K562 (cell line): Measurements from ENCODE around the gene VPS33A.

ENCODE experiments used
- BRCA1 ChIP-seq, 2 experiments: fragments of 450-650 bp in 1 of 2; sonication (generic) in 1 of 2; formaldehyde crosslinking in 1 of 2; IDR thresholded peaks; 2 replicates each; pipeline versions ENCODE4 v1.5.0 to v1.6.1; 2017 to 2020; ENCODE audit warnings: mild to moderate bottlenecking in 1 of 2, missing genetic modification reagents in 1 of 2
- CBX1 ChIP-seq: sonication (generic); IDR thresholded peaks from 2 replicates; pipeline ENCODE4 v1.6.1; 2016; ENCODE audit warnings: antibody characterized with exemption, low read depth, mild to moderate bottlenecking
- CREB1 ChIP-seq, 2 experiments: sonication (generic) in 1 of 2; formaldehyde crosslinking in 1 of 2; IDR thresholded peaks; 2 replicates each; pipeline versions ENCODE4 v1.6.1 to v1.8.0; 2012 to 2022; ENCODE audit warnings: inconsistent platforms in 1 of 2, mild to moderate bottlenecking in 1 of 2, missing genetic modification reagents in 1 of 2, moderate library complexity in 1 of 2
- ERF ChIP-seq: fragments of 450-650 bp; formaldehyde crosslinking; IDR thresholded peaks from 2 replicates; pipeline ENCODE4 v1.4.0; 2020; ENCODE audit warnings: mild to moderate bottlenecking, mixed read lengths
- POLR2A ChIP-seq: fragments of 450-650 bp; conservative IDR thresholded peaks from 2 replicates; pipeline ENCODE4 v1.6.1; 2016
- YY1 ChIP-seq, 3 experiments: IDR thresholded peaks; 2 replicates each; pipeline ENCODE4 v1.6.1; 2011; ENCODE audit warnings: low read length in 2 of 3, mild to moderate bottlenecking in 2 of 3, moderate library complexity in 2 of 3, borderline replicate concordance in 1 of 3, control low read depth in 1 of 3, low read depth in 1 of 3; ENCODE audit not compliant: insufficient read depth in 3 of 3, insufficient replicate concordance in 2 of 3, control insufficient read depth in 1 of 3, insufficient read length in 1 of 3; ENCODE audit errors: extremely low read depth in 1 of 3
- TF ChIP-seq, protein P1 (sequence below): sonication (generic); formaldehyde crosslinking; IDR thresholded peaks from 2 replicates; pipeline ENCODE4 v1.4.0; 2020; ENCODE audit warnings: mild to moderate bottlenecking, missing genetic modification reagents
- TF ChIP-seq, protein P2 (sequence below): sonication (generic); formaldehyde crosslinking; IDR thresholded peaks from 2 replicates; pipeline ENCODE4 v1.9.0; 2022; ENCODE audit warnings: mild to moderate bottlenecking, missing genetic modification reagents
- TF ChIP-seq, protein P3 (sequence below), 3 experiments: IDR thresholded peaks in 2 of 3; conservative IDR thresholded peaks in 1 of 3; 2 replicates each; pipeline ENCODE4 v1.5.1; 2011 to 2012; ENCODE audit warnings: low read length in 3 of 3, mild to moderate bottlenecking in 3 of 3, control low read depth in 2 of 3, improper control_type of control experiment in 1 of 3, inconsistent platforms in 1 of 3, low read depth in 1 of 3, mixed read lengths in 1 of 3, moderate library complexity in 1 of 3; ENCODE audit not compliant: insufficient read depth in 2 of 3
- TF ChIP-seq, protein P4 (sequence below), 2 experiments: fragments of 450-650 bp; conservative IDR thresholded peaks; 2 replicates each; pipeline ENCODE4 v1.6.1; 2017; ENCODE audit warnings: mild to moderate bottlenecking in 2 of 2, moderate library complexity in 2 of 2

DNA sequence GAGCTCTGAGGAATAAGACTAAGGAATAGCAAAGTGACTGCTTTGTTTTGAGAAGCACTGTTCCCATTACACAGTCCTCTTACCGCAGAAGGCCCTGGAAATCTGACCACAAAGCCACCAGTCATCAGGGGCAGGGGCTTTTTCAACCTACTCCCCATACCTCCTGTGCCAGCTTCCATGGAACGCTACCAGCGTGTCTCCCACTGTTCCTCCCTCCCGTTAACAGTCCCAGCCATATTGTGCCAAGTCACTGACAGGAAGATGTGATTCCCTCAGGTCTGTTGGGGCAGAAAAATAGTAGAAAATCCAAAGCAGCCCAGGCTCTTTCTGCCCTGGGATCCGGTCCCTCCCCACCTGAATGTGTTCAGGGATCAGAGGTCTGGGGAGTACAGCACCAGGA lies 46.6 kb upstream of the VPS33A start:
- TF ChIP-seq, protein P1, sequence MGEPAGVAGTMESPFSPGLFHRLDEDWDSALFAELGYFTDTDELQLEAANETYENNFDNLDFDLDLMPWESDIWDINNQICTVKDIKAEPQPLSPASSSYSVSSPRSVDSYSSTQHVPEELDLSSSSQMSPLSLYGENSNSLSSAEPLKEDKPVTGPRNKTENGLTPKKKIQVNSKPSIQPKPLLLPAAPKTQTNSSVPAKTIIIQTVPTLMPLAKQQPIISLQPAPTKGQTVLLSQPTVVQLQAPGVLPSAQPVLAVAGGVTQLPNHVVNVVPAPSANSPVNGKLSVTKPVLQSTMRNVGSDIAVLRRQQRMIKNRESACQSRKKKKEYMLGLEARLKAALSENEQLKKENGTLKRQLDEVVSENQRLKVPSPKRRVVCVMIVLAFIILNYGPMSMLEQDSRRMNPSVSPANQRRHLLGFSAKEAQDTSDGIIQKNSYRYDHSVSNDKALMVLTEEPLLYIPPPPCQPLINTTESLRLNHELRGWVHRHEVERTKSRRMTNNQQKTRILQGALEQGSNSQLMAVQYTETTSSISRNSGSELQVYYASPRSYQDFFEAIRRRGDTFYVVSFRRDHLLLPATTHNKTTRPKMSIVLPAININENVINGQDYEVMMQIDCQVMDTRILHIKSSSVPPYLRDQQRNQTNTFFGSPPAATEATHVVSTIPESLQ: no peak
- TF ChIP-seq BRCA1 (IDR thresholded peaks at IDR 0.05) (no peak), BRCA1 (CRISPR knock-in tag; IDR thresholded peaks at IDR 0.05) (no peak), ERF (no peak), YY1 (IDR thresholded peaks at IDR 0.05; ENCODE audit: borderline replicate concordance in 1 of 3, control insufficient read depth in 1 of 3, extremely low read depth in 1 of 3, insufficient read depth in 3 of 3, insufficient read length in 1 of 3, insufficient replicate concordance in 2 of 3, low read depth in 1 of 3, low read length in 2 of 3) (no peak), CBX1 (no peak), POLR2A (no peak), CREB1 (IDR thresholded peaks at IDR 0.05) (no peak), CREB1 (CRISPR knock-in tag; IDR thresholded peaks at IDR 0.05) (no peak)
- TF ChIP-seq, protein P2, sequence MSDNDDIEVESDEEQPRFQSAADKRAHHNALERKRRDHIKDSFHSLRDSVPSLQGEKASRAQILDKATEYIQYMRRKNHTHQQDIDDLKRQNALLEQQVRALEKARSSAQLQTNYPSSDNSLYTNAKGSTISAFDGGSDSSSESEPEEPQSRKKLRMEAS: no peak
- TF ChIP-seq, protein P3, sequence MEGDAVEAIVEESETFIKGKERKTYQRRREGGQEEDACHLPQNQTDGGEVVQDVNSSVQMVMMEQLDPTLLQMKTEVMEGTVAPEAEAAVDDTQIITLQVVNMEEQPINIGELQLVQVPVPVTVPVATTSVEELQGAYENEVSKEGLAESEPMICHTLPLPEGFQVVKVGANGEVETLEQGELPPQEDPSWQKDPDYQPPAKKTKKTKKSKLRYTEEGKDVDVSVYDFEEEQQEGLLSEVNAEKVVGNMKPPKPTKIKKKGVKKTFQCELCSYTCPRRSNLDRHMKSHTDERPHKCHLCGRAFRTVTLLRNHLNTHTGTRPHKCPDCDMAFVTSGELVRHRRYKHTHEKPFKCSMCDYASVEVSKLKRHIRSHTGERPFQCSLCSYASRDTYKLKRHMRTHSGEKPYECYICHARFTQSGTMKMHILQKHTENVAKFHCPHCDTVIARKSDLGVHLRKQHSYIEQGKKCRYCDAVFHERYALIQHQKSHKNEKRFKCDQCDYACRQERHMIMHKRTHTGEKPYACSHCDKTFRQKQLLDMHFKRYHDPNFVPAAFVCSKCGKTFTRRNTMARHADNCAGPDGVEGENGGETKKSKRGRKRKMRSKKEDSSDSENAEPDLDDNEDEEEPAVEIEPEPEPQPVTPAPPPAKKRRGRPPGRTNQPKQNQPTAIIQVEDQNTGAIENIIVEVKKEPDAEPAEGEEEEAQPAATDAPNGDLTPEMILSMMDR (IDR thresholded peaks at IDR 0.05 in 2 of 3, conservative IDR thresholded peaks at IDR 0.05 in 1 of 3; ENCODE audit: insufficient read depth in 2 of 3, low read depth in 1 of 3, low read length in 3 of 3): no peak
- TF ChIP-seq, protein P4, sequence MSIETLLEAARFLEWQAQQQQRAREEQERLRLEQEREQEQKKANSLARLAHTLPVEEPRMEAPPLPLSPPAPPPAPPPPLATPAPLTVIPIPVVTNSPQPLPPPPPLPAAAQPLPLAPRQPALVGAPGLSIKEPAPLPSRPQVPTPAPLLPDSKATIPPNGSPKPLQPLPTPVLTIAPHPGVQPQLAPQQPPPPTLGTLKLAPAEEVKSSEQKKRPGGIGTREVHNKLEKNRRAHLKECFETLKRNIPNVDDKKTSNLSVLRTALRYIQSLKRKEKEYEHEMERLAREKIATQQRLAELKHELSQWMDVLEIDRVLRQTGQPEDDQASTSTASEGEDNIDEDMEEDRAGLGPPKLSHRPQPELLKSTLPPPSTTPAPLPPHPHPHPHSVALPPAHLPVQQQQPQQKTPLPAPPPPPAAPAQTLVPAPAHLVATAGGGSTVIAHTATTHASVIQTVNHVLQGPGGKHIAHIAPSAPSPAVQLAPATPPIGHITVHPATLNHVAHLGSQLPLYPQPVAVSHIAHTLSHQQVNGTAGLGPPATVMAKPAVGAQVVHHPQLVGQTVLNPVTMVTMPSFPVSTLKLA (conservative IDR thresholded peaks at IDR 0.05): no peak
